Tibial nerve (tissue), 4 donors: ENCODE data around the gene HPRT1. TPM values are rescaled to one million over a fixed set of nuclear protein-coding genes. Genes with fewer than 3 reads are reported as not detected.

Source experiments
- DNase-seq, 2 donors: peaks; one replicate each; pipeline ENCODE4 v3.0.0-alpha.2; 2019; ENCODE audit warnings: low spot score in 2 of 2
- H3K27ac ChIP-seq, 4 donors: fragments of 200-600 bp; sonication (generic) in 3 of 4; one replicate each; pipeline ENCODE4 v1.5.1; 2017 to 2019; ENCODE audit warnings: mild to moderate bottlenecking in 1 of 4
- H3K27me3 ChIP-seq, 2 donors: fragments of 200-600 bp; sonication (generic) in 1 of 2; one replicate each; pipeline versions ENCODE4 v1.5.1 to v1.6.0; 2017 to 2019
- H3K36me3 ChIP-seq, 3 donors: fragments of 200-600 bp; sonication (generic); one replicate each; pipeline ENCODE4 v1.5.1; 2018 to 2019
- H3K4me1 ChIP-seq, 4 donors: fragments of 200-600 bp; sonication (generic) in 3 of 4; one replicate each; pipeline ENCODE4 v1.5.1; 2017 to 2019
- H3K4me3 ChIP-seq, 4 donors: fragments of 200-600 bp; sonication (generic) in 3 of 4; one replicate each; pipeline ENCODE4 v1.5.1; 2017 to 2019; ENCODE audit warnings: mild to moderate bottlenecking in 1 of 4, moderate library complexity in 1 of 4
- H3K9me3 ChIP-seq, 4 donors: fragments of 200-600 bp; sonication (generic) in 3 of 4; one replicate each; pipeline ENCODE4 v1.5.1; 2017 to 2019
- CTCF ChIP-seq, 5 experiments: fragments of 200-600 bp in 3 of 5; fragments of 450-650 bp in 2 of 5; sonication (generic) in 3 of 5; IDR thresholded peaks; one replicate each; pipeline ENCODE4 v1.5.1; 2016 to 2019; ENCODE audit warnings: antibody characterized with exemption in 5 of 5, mild to moderate bottlenecking in 3 of 5, moderate library complexity in 2 of 5
- EP300 ChIP-seq, 2 donors: sonication (generic); formaldehyde crosslinking; IDR thresholded peaks; one replicate each; pipeline ENCODE4 v1.6.1; 2017; ENCODE audit warnings: antibody characterized with exemption in 2 of 2, mild to moderate bottlenecking in 1 of 2
- POLR2A ChIP-seq, 2 donors: fragments of 450-650 bp; IDR thresholded peaks; one replicate each; pipeline ENCODE4 v1.6.1; 2017; ENCODE audit warnings: antibody characterized with exemption in 2 of 2, mild to moderate bottlenecking in 2 of 2, moderate library complexity in 2 of 2
- WGBS, 2 donors: methylation state at CpG; one replicate each; pipeline ENCODE4 v1.1.5; 2018; 5-methylcytosine and 5-hydroxymethylcytosine counted together
- total RNA-seq, 4 donors: library from RNA; depleted of rRNA; stranded (reverse); fragments of >200 nt; gene quantifications; one replicate each; pipeline ENCODE4 v1.1.0, GENCODE V29; 2016

Gene HPRT1
- total RNA-seq, 4 donors from 2014 or later = 4.1 to 35.6 (median 9.7) TPM

- H3K27ac ChIP-seq = no peak overlapping the region
- H3K4me3 ChIP-seq = no peak overlapping the region
- no peaks in the 10 kb centered on the region for H3K36me3 ChIP-seq
- no peak for DNase-seq
- TF ChIP-seq EP300 (IDR thresholded peaks at IDR 0.05) = no peak
- no peak for TF ChIP-seq CTCF (IDR thresholded peaks at IDR 0.05)
- TF ChIP-seq POLR2A (IDR thresholded peaks at IDR 0.05) = no peak
- no peaks in the 10 kb centered on the region for H3K9me3 ChIP-seq
- H3K4me1 ChIP-seq = no peaks in the 10 kb centered on the region
- WGBS, 2 donors = 48% methylated on average over 3 of the region's 3 CpGs
- no peaks in the 10 kb centered on the region for H3K27me3 ChIP-seq
These were observed 69.0 kb downstream of the HPRT1 start for GRCh38 chrX:134528960-134529359.

- DNase-seq = no peak
- TF ChIP-seq EP300 (IDR thresholded peaks at IDR 0.05) = no peak
- TF ChIP-seq POLR2A (IDR thresholded peaks at IDR 0.05) = no peak
- TF ChIP-seq CTCF (IDR thresholded peaks at IDR 0.05) = no peak
- no peaks in the 10 kb centered on the region for H3K36me3 ChIP-seq
- no peak overlapping the region for H3K27ac ChIP-seq
- H3K4me1 ChIP-seq = no peaks in the 10 kb centered on the region
- WGBS, 2 donors = 80 to 86% methylated on average over 2 to 6 of the region's 6 CpGs
- H3K4me3 ChIP-seq = no peak overlapping the region
- no peaks in the 10 kb centered on the region for H3K27me3 ChIP-seq
- H3K9me3 ChIP-seq = no peaks in the 10 kb centered on the region
These were observed 69.5 kb downstream of the HPRT1 start for GRCh38 chrX:134529481-134529880.

- Histone ChIP-seq H3K4me3 (no peak overlapping the region), H3K27ac (no peak overlapping the region), H3K27me3 (no peaks in the 10 kb centered on the region), H3K4me1 (no peaks in the 10 kb centered on the region), H3K9me3 (no peaks in the 10 kb centered on the region), H3K36me3 (no peaks in the 10 kb centered on the region)
- no peak for DNase-seq
- WGBS, 2 donors = 86 to 91% methylated on average over 7 of the region's 7 CpGs
- no peak for TF ChIP-seq EP300 (IDR thresholded peaks at IDR 0.05)
- TF ChIP-seq CTCF (IDR thresholded peaks at IDR 0.05) = no peak
- TF ChIP-seq POLR2A (IDR thresholded peaks at IDR 0.05) = no peak
These were observed 70.9 kb downstream of the HPRT1 start for GRCh38 chrX:134530845-134531244.

- WGBS, 2 donors = 75 to 82% methylated on average over 9 of the region's 9 CpGs
- Histone ChIP-seq H3K9me3 (no peaks in the 10 kb centered on the region), H3K4me3 (no peak overlapping the region), H3K4me1 (no peaks in the 10 kb centered on the region), H3K27ac (no peak overlapping the region), H3K36me3 (no peaks in the 10 kb centered on the region), H3K27me3 (no peaks in the 10 kb centered on the region)
- TF ChIP-seq EP300 (IDR thresholded peaks at IDR 0.05) (no peak), CTCF (IDR thresholded peaks at IDR 0.05) (no peak), POLR2A (IDR thresholded peaks at IDR 0.05) (no peak)
- no peak for DNase-seq
These were observed 73.4 kb downstream of the HPRT1 start for GRCh38 chrX:134533352-134533751.

GRCh38 chrX:134533952-134534351 is 74.0 kb downstream of the HPRT1 start:
- no peaks in the 10 kb centered on the region for H3K9me3 ChIP-seq
- no peaks in the 10 kb centered on the region for H3K36me3 ChIP-seq
- H3K4me1 ChIP-seq = no peaks in the 10 kb centered on the region
- H3K4me3 ChIP-seq = no peak overlapping the region
- TF ChIP-seq POLR2A (IDR thresholded peaks at IDR 0.05) (no peak), EP300 (IDR thresholded peaks at IDR 0.05) (no peak), CTCF (IDR thresholded peaks at IDR 0.05) (no peak)
- DNase-seq = no peak
- no peak overlapping the region for H3K27ac ChIP-seq
- H3K27me3 ChIP-seq = no peaks in the 10 kb centered on the region
- WGBS, 2 donors = 52 to 59% methylated on average over 4 of the region's 4 CpGs
